GM12878 (cell line): ENCODE measurements around the gene RALGDS. TPM values are rescaled to one million over a fixed set of nuclear protein-coding genes. Genes with fewer than 3 reads are reported as not detected.

Experiments
- ATAC-seq: fragments of 200-7000 bp; cut with Tn5 transposase; 3 replicates; pipeline ENCODE4 v1.9.1; 2020; ENCODE audit warnings: mild to moderate bottlenecking, moderate library complexity
- BruUV-seq: library from RNA; stranded (reverse); fragments of 400-500 nt; replicated peaks from 2 replicates; lab custom pipeline; 2021; lab: Mats Ljungman, UMichigan
- CTCF ChIA-PET: fragments of 300-600 bp; sonication (Branson Sonifier 250); formaldehyde crosslinking; extraction: SDS; loops from one replicate; lab custom pipeline; 2021; ENCODE audit warnings: inconsistent platforms; lab: Yijun Ruan, JAX
- POLR2A ChIA-PET: fragments of 350-600 bp; formaldehyde crosslinking; extraction: SDS; loops from one replicate; lab custom pipeline; 2021; ENCODE audit warnings: inconsistent platforms; lab: Charles Lee
- RAD21 ChIA-PET: fragments of 300-600 bp; sonication (Branson Sonifier 250); formaldehyde crosslinking; loops from one replicate; lab custom pipeline; 2023; ENCODE audit warnings: antibody characterized with exemption; ENCODE audit not compliant: unreplicated experiment; lab: Charles Lee
- SMC1A ChIA-PET: fragments of 300-600 bp; sonication (Branson Sonifier 250); formaldehyde crosslinking; loops from one replicate; lab custom pipeline; 2023; ENCODE audit not compliant: unreplicated experiment, uncharacterized antibody; lab: Charles Lee
- DNase-seq: peaks from one replicate; pipeline ENCODE4 v3.0.0-alpha.2; 2011; ENCODE audit warnings: low read depth, low spot score
- FAIRE-seq: peaks from 3 replicates; lab custom pipeline; 2011; peaks lifted over from hg19 to GRCh38; lab: Jason Lieb, UNC
- H2AFZ ChIP-seq: 2 replicates; pipeline ENCODE4 v1.6.0; 2011; ENCODE audit warnings: low read depth, low read length, control low read depth; ENCODE audit not compliant: control insufficient read depth
- H3K27ac ChIP-seq: 2 replicates; pipeline ENCODE4 v1.5.1; 2011; ENCODE audit warnings: control low read depth; ENCODE audit not compliant: control insufficient read depth, insufficient read depth
- H3K27me3 ChIP-seq, 2 experiments: replicated peaks in 1 of 2; 2 replicates each; pipeline versions ENCODE4 v1.6.0 to v1.6.1; 2011; ENCODE audit warnings: low read length in 1 of 2; ENCODE audit not compliant: control insufficient read depth in 2 of 2, insufficient read depth in 2 of 2
- H3K36me3 ChIP-seq, 2 experiments: 2 replicates each; pipeline ENCODE4 v1.5.1; 2011; ENCODE audit warnings: low read length in 1 of 2; ENCODE audit not compliant: control insufficient read depth in 2 of 2, insufficient read depth in 2 of 2
- H3K4me1 ChIP-seq: 2 replicates; pipeline ENCODE4 v1.6.1; 2011; ENCODE audit warnings: mild to moderate bottlenecking, low read length, moderate library complexity, mixed read lengths; ENCODE audit not compliant: control insufficient read depth, insufficient read depth
- H3K4me2 ChIP-seq: 2 replicates; pipeline ENCODE4 v1.6.0; 2011; ENCODE audit warnings: control low read depth; ENCODE audit not compliant: control insufficient read depth, insufficient read depth
- H3K4me3 ChIP-seq: fragments of 200-600 bp; sonication (generic); 2 replicates; pipeline ENCODE4 v1.5.1; 2016
- H3K79me2 ChIP-seq: 2 replicates; pipeline ENCODE4 v1.6.0; 2011; ENCODE audit warnings: low read length; ENCODE audit not compliant: control insufficient read depth, insufficient read depth
- H3K9ac ChIP-seq: 2 replicates; pipeline ENCODE4 v1.8.0; 2011; ENCODE audit warnings: low read length, control low read depth, mixed read lengths; ENCODE audit not compliant: control insufficient read depth, insufficient read depth
- H3K9me3 ChIP-seq: replicated peaks from 3 replicates; pipeline ENCODE4 v1.5.1; 2011; ENCODE audit warnings: mild to moderate bottlenecking, low read length; ENCODE audit not compliant: control insufficient read depth, insufficient read depth
- H4K20me1 ChIP-seq: 2 replicates; pipeline ENCODE4 v1.6.0; 2011; ENCODE audit not compliant: control insufficient read depth, insufficient read depth
- ELK1 ChIP-seq: IDR thresholded peaks from 2 replicates; pipeline ENCODE4 v1.6.1; 2012; ENCODE audit warnings: low read depth, low read length, improper control_type of control experiment
- FOS ChIP-seq: IDR thresholded peaks from 3 replicates; pipeline ENCODE4 v1.6.1; 2011; ENCODE audit warnings: borderline replicate concordance; ENCODE audit not compliant: insufficient read length; ENCODE audit errors: extremely low read depth
- JUND ChIP-seq: IDR thresholded peaks from 2 replicates; pipeline ENCODE4 v1.6.1; 2012; ENCODE audit warnings: low read depth, mild to moderate bottlenecking, low read length, improper control_type of control experiment, moderate library complexity
- MTA2 ChIP-seq: fragments of 450-650 bp; IDR thresholded peaks from 2 replicates; pipeline ENCODE4 v1.6.1; 2016; ENCODE audit warnings: low read depth, mild to moderate bottlenecking, moderate library complexity
- NBN ChIP-seq: fragments of 450-650 bp; IDR thresholded peaks from 2 replicates; pipeline ENCODE4 v1.6.1; 2016
- NKRF ChIP-seq: fragments of 450-650 bp; conservative IDR thresholded peaks from 2 replicates; pipeline ENCODE4 v1.6.1; 2017; ENCODE audit warnings: mild to moderate bottlenecking, moderate library complexity
- POLR2AphosphoS5 ChIP-seq: IDR thresholded peaks from 2 replicates; pipeline ENCODE4 v1.6.1; 2011; ENCODE audit warnings: mild to moderate bottlenecking, low read length, inconsistent platforms
- RELA ChIP-seq: fragments of 450-650 bp; IDR thresholded peaks from 2 replicates; pipeline ENCODE4 v1.8.0; 2014; ENCODE audit warnings: borderline replicate concordance; ENCODE audit not compliant: partially characterized antibody
- SIX5 ChIP-seq: IDR thresholded peaks from 2 replicates; pipeline ENCODE4 v1.6.1; 2011; ENCODE audit warnings: mild to moderate bottlenecking, low read depth, low read length, moderate library complexity; ENCODE audit not compliant: severe bottlenecking
- SMC3 ChIP-seq: IDR thresholded peaks from 2 replicates; pipeline ENCODE4 v1.6.1; 2011; ENCODE audit warnings: low read length, improper control_type of control experiment, borderline replicate concordance
- USF1 ChIP-seq: IDR thresholded peaks from 2 replicates; pipeline ENCODE4 v1.6.1; 2011; ENCODE audit warnings: borderline replicate concordance, low read depth, mild to moderate bottlenecking, moderate library complexity, mixed read lengths, low read length; ENCODE audit not compliant: insufficient read depth; ENCODE audit errors: extremely low read length
- WGBS: methylation state at CpG from one replicate; pipeline ENCODE4 v1.1.6; 2016; ENCODE audit warnings: low lambda C conversion rate; ENCODE audit not compliant: insufficient replicate concordance, insufficient coverage; ENCODE audit errors: missing lambda C conversion rate; 5-methylcytosine and 5-hydroxymethylcytosine counted together
- in situ Hi-C: fragments of 300-500 bp; cut with MboI; formaldehyde crosslinking; loops from 9 replicates; pipeline ENCODE4 v1.14.3; 2018; ENCODE audit warnings: mixed read lengths
- intact Hi-C: fragments of 100-400 bp; cut with micrococcal nuclease; formaldehyde crosslinking; loops from one replicate; pipeline ENCODE4 v1.14.2; 2022; ENCODE audit not compliant: unreplicated experiment
- polyA plus RNA-seq, 11 experiments: library from polyadenylated mRNA; depleted of rRNA in 4 of 11; unstranded in 6 of 11; stranded (reverse) in 5 of 11; fragments of >200 nt; fragmentation: Nextera tagmentation in 4 of 11; fragmentation: Illumina TruSeq in 1 of 11; extraction: Ambion mirVana in 4 of 11; extraction: Trizol in 1 of 11; gene quantifications; 1 replicate in 1 of 11; 2 replicates in 10 of 11; pipeline versions ENCODE4 v1.2.1 to v1.2.3, GENCODE V29; 2011 to 2016; ENCODE audit warnings: inconsistent platforms in 2 of 11, missing spikeins in 2 of 11, low read depth in 1 of 11
- total RNA-seq, 4 experiments: library from RNA; depleted of rRNA in 3 of 4; stranded (reverse); fragments of >200 nt in 3 of 4; fragmentation: Illumina TruSeq in 1 of 4; extraction: Trizol in 1 of 4; gene quantifications; 2 replicates each; pipeline versions ENCODE4 v1.2.1 to v1.2.3, GENCODE V29; 2013 to 2021
- TF ChIP-seq, protein P1 (sequence below): fragments of 450-650 bp; formaldehyde crosslinking; IDR thresholded peaks from 2 replicates; pipeline ENCODE4 v1.5.0; 2022; ENCODE audit warnings: mild to moderate bottlenecking, missing genetic modification characterization

Gene RALGDS
- total and polyA plus RNA-seq, 10 of the 15 experiments (the other 5 are each of a cell fraction or from before 2014, with no cell fraction given): 1.3 to 48.6 (median 21.2) TPM

- TF ChIP-seq MTA2: no peak
- no peak for TF ChIP-seq JUND
- TF ChIP-seq NBN: no peak
- TF ChIP-seq SIX5: no peak
- no peak for TF ChIP-seq USF1
- TF ChIP-seq, protein P1, sequence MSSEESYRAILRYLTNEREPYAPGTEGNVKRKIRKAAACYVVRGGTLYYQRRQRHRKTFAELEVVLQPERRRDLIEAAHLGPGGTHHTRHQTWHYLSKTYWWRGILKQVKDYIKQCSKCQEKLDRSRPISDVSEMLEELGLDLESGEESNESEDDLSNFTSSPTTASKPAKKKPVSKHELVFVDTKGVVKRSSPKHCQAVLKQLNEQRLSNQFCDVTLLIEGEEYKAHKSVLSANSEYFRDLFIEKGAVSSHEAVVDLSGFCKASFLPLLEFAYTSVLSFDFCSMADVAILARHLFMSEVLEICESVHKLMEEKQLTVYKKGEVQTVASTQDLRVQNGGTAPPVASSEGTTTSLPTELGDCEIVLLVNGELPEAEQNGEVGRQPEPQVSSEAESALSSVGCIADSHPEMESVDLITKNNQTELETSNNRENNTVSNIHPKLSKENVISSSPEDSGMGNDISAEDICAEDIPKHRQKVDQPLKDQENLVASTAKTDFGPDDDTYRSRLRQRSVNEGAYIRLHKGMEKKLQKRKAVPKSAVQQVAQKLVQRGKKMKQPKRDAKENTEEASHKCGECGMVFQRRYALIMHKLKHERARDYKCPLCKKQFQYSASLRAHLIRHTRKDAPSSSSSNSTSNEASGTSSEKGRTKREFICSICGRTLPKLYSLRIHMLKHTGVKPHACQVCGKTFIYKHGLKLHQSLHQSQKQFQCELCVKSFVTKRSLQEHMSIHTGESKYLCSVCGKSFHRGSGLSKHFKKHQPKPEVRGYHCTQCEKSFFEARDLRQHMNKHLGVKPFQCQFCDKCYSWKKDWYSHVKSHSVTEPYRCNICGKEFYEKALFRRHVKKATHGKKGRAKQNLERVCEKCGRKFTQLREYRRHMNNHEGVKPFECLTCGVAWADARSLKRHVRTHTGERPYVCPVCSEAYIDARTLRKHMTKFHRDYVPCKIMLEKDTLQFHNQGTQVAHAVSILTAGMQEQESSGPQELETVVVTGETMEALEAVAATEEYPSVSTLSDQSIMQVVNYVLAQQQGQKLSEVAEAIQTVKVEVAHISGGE (CRISPR knock-in tag): no peak
- no peak for TF ChIP-seq ELK1
Observed at GRCh38 chr9:133057553-133057952, 63.5 kb downstream of the RALGDS start (continued).

DNA sequence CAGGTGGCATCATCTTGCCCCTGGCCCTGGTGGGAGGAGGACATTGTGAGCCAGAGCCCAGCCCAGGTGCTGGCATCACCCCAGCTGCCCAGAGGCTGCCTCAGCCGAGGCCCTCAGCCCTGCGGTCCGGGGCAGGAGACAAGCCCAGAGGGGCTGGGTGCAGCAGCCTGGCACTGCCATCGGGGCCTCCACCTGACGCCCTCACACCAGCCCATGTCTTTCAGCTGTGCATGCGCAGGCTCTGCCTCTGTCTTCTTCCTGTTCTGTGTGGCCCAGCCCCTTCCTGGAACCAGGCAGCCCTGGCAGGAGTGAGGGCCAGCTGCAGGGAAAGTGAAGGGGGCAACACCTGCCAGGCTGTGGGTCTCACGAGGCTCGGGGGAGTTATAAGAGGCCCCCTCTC is 64.0 kb downstream of the RALGDS start:
- no peak overlapping the region for H3K9ac ChIP-seq
- H3K4me2 ChIP-seq: no peak overlapping the region
- ChIA-PET SMC1A (no interaction called here), CTCF (interaction anchor here (2.1 kb wide), 1 partner anchor 35 kb away, joined by 4 read pairs; no protein-coding TSS in a partner anchor), RAD21 (no interaction called here), POLR2A (no interaction called here)
- intact Hi-C loops (no loop called here), in situ Hi-C loops (no loop called here)
- H3K27ac ChIP-seq: no peak overlapping the region
- no peaks in the 10 kb centered on the region for H3K27me3 ChIP-seq
- H3K9me3 ChIP-seq: no peaks in the 10 kb centered on the region
- no peak for DNase-seq
- 64% methylated on average over 8 of the region's 8 CpGs for WGBS
- H2AFZ ChIP-seq: no peak overlapping the region
- H4K20me1 ChIP-seq: no peaks in the 10 kb centered on the region
- no peaks in the 10 kb centered on the region for H3K79me2 ChIP-seq
- no peak for FAIRE-seq
- H3K4me1 ChIP-seq: peaks cover 27% of the 10 kb centered on the region
- BruUV-seq: no TSS peak
- TF ChIP-seq JUND: no peak
- no peak for TF ChIP-seq POLR2AphosphoS5
- TF ChIP-seq SMC3: no peak
- no peak for TF ChIP-seq NKRF
- TF ChIP-seq FOS: no peak
- TF ChIP-seq RELA: no peak
- TF ChIP-seq USF1: no peak
- peaks cover 10 to 26% of the 10 kb centered on the region in 2 experiments; a peak in 3 of 4 replicates for H3K36me3 ChIP-seq
- ATAC-seq: no peak
- no peak overlapping the region for H3K4me3 ChIP-seq
